Measurements from ENCODE around the gene CFAP410. TPM values are rescaled to one million over a fixed set of nuclear protein-coding genes. Genes with fewer than 3 reads are reported as not detected.

CFAP410 gene
- total and polyA plus RNA-seq, 2 of the 13 experiments (the other 11 are each of a cell fraction or from before 2014, with no cell fraction given) = 8.0 to 20.1 TPM

GRCh38 chr21:44378646-44379514 lies 39.7 kb upstream of the CFAP410 start:
- no peak for DNase-seq (ENCODE audit: low spot score)
- no peak overlapping the region for H3K4me2 ChIP-seq (ENCODE audit: low read depth, low read length)
- WGBS (ENCODE audit: low lambda C conversion rate) = 62% methylated on average over 21 of the region's 34 CpGs
- no peak for FAIRE-seq
- peaks cover 16 to 53% of the 10 kb centered on the region in 2 experiments for H3K27me3 ChIP-seq (ENCODE audit: control insufficient read depth in 1 of 2, insufficient read depth in 2 of 2, low read length in 2 of 2)
- no peaks in the 10 kb centered on the region for H3K9me3 ChIP-seq (ENCODE audit: low read length)
- no peaks in the 10 kb centered on the region for H4K20me1 ChIP-seq (ENCODE audit: insufficient read depth, low read length)
- no peak for ATAC-seq
- intact Hi-C loops (cut with micrococcal nuclease; ENCODE audit: unreplicated experiment) = no loop called here
- no peak overlapping the region for H2AFZ ChIP-seq (ENCODE audit: low read length)
- H3K9ac ChIP-seq (ENCODE audit: insufficient read depth, low read depth, low read length) = no peak overlapping the region
- no peak overlapping the region for H3K27ac ChIP-seq (ENCODE audit: extremely low read length, insufficient read depth, low read length)
- ChIA-PET CTCF (ENCODE audit: low intra/inter-chr PET ratio, low total read pairs) (no interaction called here), POLR2A (no interaction called here)
- H3K4me3 ChIP-seq (replicated peaks in 1 of 3; ENCODE audit: insufficient read depth in 1 of 3, low read depth in 2 of 3, low read length in 3 of 3) = no peak overlapping the region
- BruUV-seq (replicated peaks) = no TSS peak
- H3K4me1 ChIP-seq (ENCODE audit: insufficient read depth, low read length) = no peaks in the 10 kb centered on the region
- H3K36me3 ChIP-seq (replicated peaks in 1 of 2; ENCODE audit: control insufficient read depth in 1 of 2, insufficient read depth in 2 of 2, low read length in 2 of 2) = no peaks in the 10 kb centered on the region
- in situ Hi-C loops (cut with HindIII; ENCODE audit: extremely low pct_ligation_motif_present, low pct_unique_long_range_greater_than_20kb) = loop anchor here (5.0 kb wide), 2 partner anchors 48 to 103 kb away; no protein-coding TSS in a partner anchor
- no peaks in the 10 kb centered on the region for H3K79me2 ChIP-seq (ENCODE audit: insufficient read depth, low read length)
- TF ChIP-seq NCOA1 (CRISPR knock-in tag; IDR thresholded peaks at IDR 0.05) (no peak), ZNF598 (CRISPR knock-in tag; IDR thresholded peaks at IDR 0.05; ENCODE audit: borderline replicate concordance) (no peak), ZNF773 (CRISPR knock-in tag; IDR thresholded peaks at IDR 0.05; ENCODE audit: borderline replicate concordance) (no peak), ZNF407 (CRISPR knock-in tag; IDR thresholded peaks at IDR 0.05; ENCODE audit: not compliant biosample characterization) (no peak), HNRNPH1 (optimal IDR thresholded peaks at IDR 0.05; ENCODE audit: low read depth, low read length) (no peak), ZFY (CRISPR knock-in tag; IDR thresholded peaks at IDR 0.05) (no peak), MED8 (CRISPR knock-in tag; IDR thresholded peaks at IDR 0.05; ENCODE audit: insufficient replicate concordance) (no peak), ZNF513 (CRISPR knock-in tag; conservative IDR thresholded peaks at IDR 0.05) (no peak)
